ENCODE measurements around the gene GLTPD2. TPM values are rescaled to one million over a fixed set of nuclear protein-coding genes. Genes with fewer than 3 reads are reported as not detected.

The GLTPD2 gene
- not detected for total RNA-seq (ENCODE audit: insufficient read depth, low replicate concordance)

GRCh38 chr17:4788807-4789700, at the start of gene GLTPD2:
GLTPD2 (plus strand) TSS chr17:4788964; CDS start chr17:4789012, 48 bp downstream.
- no peak for DNase-seq (ENCODE audit: low spot score)

GRCh38 chr17:4739122-4740024, 49.4 kb upstream of the GLTPD2 start, which contains the start of the genes CXCL16 and ZMYND15:
CXCL16 (minus strand) TSS chr17:4739928; CDS start chr17:4739339, 589 bp downstream.
ZMYND15 (plus strand) TSS chr17:4739833; CDS start chr17:4740549, 716 bp downstream.
- peak; percentile 38 for DNase-seq (ENCODE audit: low spot score)

DNA sequence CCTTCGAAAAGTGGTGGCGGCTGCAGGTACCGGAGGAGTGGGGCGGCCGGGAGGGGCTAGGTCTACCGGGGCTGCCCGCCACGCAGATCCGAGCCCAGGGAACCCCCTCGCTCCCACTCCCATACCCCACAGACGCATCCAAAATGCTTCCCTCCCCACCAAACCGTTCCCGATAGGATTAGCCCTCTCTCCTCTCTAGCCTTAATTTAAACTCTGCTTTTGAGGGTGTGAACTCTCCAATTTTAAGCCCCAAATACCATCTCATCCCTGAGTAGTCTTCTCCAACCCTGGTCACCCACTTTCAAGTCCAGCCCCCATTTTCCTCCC, 48.8 kb upstream of the GLTPD2 start:
- no peak for DNase-seq (ENCODE audit: low spot score)

- DNase-seq (ENCODE audit: low spot score): no peak
These were observed 48.2 kb upstream of the GLTPD2 start for GRCh38 chr17:4740584-4740983.

DNA sequence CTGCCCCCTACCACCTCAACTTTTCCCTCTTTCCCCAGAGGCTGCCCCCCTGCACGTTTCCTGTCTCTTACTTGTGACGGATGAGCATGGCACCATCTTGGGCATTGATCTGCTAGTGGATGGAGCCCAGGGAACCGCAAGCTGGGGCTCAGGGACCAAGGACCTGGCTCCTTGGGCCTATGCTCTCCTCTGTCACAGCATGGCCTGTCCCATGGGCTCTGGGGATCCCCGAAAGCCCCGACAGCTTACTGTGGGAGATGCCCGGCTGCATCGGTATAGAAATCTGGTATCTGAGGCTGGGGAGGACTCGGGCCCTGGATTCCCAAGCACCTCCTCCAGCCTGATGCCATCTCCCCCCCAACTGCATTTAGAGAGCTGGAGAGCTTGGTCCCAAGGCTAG, 47.2 kb upstream of the GLTPD2 start:
- DNase-seq (ENCODE audit: low spot score): no peak

- no peak for DNase-seq (ENCODE audit: low spot score)
These were observed 46.6 kb upstream of the GLTPD2 start for GRCh38 chr17:4742133-4742532.

DNA sequence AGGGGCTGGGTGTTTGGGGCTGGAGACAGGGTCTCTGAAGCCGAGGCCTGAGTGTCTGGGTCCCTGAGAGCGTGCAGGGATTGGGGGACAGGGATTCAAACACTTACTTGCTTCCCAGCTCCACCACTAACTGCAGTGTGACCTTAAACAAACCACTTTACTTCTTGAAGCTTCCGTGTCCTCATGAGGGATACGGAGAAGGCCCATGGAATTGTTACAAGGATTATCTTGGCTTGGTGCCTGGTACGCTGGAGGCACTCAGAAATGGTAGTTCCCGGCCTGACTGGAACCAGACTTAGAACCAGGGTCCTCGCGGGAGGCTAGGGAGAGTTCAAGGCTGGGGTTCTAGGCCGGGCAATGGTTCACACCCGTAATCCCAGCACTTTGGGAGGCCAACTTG, 46.1 kb upstream of the GLTPD2 start:
- no peak for DNase-seq (ENCODE audit: low spot score)

- no peak for DNase-seq (ENCODE audit: low spot score)
These were observed 45.5 kb upstream of the GLTPD2 start for GRCh38 chr17:4743216-4743615.

DNA sequence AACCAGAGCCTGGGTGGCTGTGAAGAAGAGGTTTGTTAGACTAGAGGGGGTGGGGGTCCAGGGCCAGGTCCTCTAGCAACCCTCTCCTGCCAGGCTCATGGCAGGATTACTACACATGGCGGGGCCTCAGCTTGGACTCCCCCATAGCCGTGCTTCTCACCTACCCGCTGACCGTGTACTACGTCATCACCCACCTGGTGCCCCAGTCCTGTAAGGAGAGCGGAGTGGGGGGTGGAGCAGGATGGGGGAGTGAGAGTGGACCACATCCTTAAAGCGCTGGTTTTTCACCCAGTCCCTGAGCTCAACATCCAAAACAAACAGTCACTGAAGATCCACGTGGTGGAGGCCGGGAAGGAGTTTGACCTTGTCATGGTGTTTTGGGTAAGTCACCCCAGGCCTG, 44.9 kb upstream of the GLTPD2 start:
- DNase-seq (ENCODE audit: low spot score): no peak

GRCh38 chr17:4744999-4745969, 43.5 kb upstream of the GLTPD2 start:
- no peak for DNase-seq (ENCODE audit: low spot score)

DNA sequence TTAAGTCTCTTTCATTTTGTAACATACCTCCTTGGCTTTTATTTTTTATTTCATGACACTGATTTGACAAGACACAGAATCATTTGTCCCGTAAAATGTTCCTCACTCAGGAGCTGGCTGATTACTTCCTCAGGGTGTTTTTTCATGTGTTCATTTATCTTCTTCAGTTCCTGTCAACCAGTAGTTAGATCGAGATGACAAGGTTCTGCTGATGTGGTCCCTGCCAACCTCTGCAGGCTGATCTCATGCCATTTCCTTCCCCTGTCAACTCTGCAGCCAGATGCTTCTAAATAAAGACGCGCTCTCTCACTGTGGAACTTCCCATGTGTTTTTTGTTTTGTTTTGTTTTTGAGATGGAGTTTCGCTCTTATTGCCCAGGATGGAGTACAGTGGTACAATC, 40.9 kb upstream of the GLTPD2 start:
- peak; percentile 40 for DNase-seq (ENCODE audit: low spot score)

- DNase-seq (ENCODE audit: low spot score): no peak
These were observed 40.1 kb upstream of the GLTPD2 start for GRCh38 chr17:4748686-4749085.

DNA sequence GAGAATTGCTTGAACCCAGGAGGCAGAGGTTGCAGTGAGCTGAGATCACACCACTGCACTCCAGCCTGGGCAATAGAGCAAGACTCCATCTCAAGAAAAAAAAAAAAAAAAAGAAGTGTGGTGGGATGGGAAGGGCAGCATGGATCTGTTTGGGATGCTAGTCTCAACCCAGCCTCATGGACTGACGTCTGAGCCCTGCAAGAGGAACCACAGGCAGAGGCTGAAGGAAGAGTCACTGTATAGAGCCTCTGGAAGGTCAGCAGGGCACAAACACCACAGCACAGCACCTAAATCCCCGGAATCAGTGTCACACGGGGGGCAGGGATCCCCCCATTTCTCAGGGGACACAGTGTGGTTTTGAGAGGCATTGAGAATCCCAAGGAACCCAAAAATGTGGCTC, 38.2 kb upstream of the GLTPD2 start:
- DNase-seq (ENCODE audit: low spot score): no peak

DNA sequence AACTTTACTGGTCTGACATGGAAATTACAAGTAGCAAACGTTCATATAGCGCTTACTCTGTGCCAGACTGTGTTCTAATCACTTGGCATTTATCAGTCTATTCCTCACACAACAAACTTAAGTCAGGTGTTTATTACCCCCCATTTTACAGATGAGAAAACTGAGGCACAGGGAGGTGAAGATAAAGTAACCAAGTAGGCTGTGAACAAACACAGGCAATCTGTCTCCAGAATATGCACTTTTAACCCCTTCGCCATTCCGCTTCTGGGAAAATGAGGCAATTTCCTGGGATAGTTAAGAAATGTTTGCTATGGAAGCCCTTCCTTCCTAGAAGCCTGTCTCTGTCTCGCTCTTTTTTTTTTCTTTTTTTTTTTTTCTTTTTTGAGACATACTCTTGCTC, 36.8 kb upstream of the GLTPD2 start:
- DNase-seq (ENCODE audit: low spot score): no peak

DNA sequence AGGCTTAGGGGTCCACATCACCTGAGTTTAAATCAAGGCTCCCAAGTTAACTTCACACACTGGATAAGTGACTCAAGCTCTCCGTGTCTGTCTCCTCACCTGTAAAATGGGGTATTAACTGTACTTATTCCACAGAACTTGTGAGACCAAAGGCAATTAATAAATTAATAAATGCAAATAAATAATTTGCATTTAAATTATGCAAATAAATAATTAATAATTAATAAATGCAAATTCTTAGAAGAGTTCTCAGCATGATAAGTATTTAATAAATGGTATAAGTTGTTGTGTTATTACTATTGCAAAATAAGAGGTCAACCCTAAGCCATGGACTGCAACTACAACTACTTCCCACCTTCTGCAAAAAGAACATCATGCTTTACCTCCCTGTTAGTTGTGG, 35.4 kb upstream of the GLTPD2 start:
- no peak for DNase-seq (ENCODE audit: low spot score)

DNA sequence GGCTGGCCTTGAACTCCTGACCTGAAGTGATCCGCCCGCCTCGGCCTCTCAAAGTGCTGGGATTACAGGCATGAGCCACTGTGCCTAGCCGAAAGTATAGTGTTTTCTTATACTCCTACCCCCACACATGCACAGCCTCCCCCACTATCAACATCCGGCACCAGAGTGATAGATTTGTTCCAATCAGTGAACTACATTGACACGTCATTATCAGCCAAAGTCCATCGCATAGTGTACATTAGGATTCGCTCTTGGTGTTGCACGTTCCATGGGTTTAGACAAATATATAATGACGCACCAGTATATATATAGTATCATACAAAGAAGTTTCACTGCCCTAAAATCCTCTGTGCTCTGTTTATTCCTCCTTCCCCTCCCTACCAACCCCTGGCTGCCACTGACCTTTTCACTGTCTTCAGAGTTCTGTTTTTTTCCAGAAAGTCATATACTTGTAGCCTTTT, 29.0 kb upstream of the GLTPD2 start:
- DNase-seq (ENCODE audit: low spot score): no peak

DNA sequence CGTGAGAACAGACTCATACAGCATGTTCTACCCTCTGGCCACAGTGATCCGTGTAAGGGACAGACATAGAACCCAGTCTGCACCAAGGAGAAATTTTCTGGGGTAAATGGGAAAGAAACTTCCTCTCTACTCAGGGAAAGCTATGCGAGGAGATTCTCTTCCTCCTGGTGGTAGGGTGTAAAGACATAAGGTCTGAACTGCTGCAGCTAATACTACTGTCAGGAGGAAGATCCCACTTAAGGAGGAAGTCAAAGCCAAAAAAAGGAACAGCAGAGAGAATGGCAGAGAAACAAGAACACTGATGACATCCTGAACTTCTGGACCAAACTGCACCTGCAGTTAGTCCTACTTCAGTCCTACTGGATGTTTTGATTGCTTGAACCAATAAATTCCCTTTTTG, 24.2 kb upstream of the GLTPD2 start:
- peak; percentile 36 for DNase-seq (ENCODE audit: low spot score)

GRCh38 chr17:4766201-4766600, 22.6 kb upstream of the GLTPD2 start:
- no peak for DNase-seq (ENCODE audit: low spot score)

DNA sequence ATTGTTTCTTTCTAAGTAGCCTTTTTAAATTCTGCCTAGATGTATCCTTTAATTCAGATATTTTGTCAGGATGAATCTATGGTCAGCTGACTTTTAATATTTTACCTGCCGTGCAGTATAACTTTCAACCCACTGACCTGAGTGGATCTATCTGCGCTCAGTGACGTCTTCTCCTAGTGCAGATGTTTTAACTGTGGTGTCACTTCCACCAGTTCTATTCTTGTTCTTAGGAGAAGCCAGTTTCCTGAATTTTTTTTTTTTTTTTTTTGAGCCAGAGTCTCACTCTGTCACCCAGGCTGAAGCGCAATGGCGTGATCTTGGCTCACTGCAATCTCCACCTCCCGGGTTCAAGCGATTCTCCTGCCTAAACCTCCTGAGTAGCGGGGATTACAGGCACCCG, 22.0 kb upstream of the GLTPD2 start:
- DNase-seq (ENCODE audit: low spot score): no peak

DNA sequence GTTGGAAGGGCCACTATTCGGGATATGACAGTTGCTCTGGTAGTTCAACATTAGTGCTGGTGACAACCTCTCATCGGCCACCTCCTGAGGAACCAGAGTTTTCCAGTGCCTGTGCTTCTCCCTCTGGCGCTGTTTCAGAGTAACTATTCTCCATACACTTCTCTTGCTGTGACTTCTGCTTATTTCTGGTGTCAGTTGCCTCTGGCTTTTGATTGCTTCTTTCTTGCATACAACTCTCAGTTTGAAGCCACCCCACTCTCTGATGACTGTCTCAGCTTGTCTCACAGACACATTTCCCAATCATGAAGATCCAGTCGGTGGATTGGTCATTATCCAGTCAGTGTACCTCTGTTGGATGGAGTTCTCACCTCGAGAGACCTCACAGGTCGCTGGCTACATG, 20.5 kb upstream of the GLTPD2 start:
- DNase-seq (ENCODE audit: low spot score): no peak

GRCh38 chr17:4769628-4770027, 19.1 kb upstream of the GLTPD2 start:
- DNase-seq (ENCODE audit: low spot score): no peak

Measured in umbilical cord (tissue), 2 donors.